Osteoblast (primary cell): Measurements from ENCODE around the gene PPIL3. TPM values are rescaled to one million over a fixed set of nuclear protein-coding genes. Genes with fewer than 3 reads are reported as not detected.
"Not testable (repeated sequence)": the region's sequence is repeated elsewhere in the genome, so short reads cannot be mapped to it uniquely, and the experiment has no call there.

Experiments
- DNase-seq: peaks from one replicate; pipeline ENCODE4 v3.0.0; 2011; ENCODE audit warnings: low spot score, mixed read lengths; ENCODE audit not compliant: insufficient read length; ENCODE audit errors: missing footprints
- H2AFZ ChIP-seq: 2 replicates; pipeline ENCODE4 v1.6.0; 2011; ENCODE audit warnings: mild to moderate bottlenecking, low read length
- H3K27ac ChIP-seq: 2 replicates; pipeline ENCODE4 v1.5.1; 2011; ENCODE audit warnings: mild to moderate bottlenecking, low read depth, low read length, moderate library complexity
- H3K27me3 ChIP-seq: 2 replicates; pipeline ENCODE4 v1.6.0; 2012; ENCODE audit warnings: mild to moderate bottlenecking, control low read depth, inconsistent platforms, low read length, moderate library complexity; ENCODE audit not compliant: insufficient read depth
- H3K36me3 ChIP-seq: 2 replicates; pipeline ENCODE4 v1.5.1; 2011; ENCODE audit warnings: mild to moderate bottlenecking, low read length, control low read depth, moderate library complexity; ENCODE audit not compliant: insufficient read depth
- H3K4me1 ChIP-seq: 2 replicates; pipeline ENCODE4 v1.5.1; 2011; ENCODE audit warnings: mild to moderate bottlenecking, low read length, control low read depth, moderate library complexity; ENCODE audit not compliant: insufficient read depth
- H3K4me2 ChIP-seq: 2 replicates; pipeline ENCODE4 v1.6.0; 2011; ENCODE audit warnings: mild to moderate bottlenecking, low read length; ENCODE audit not compliant: insufficient read depth
- H3K4me3 ChIP-seq: fragments of 200-600 bp; sonication (generic); 3 replicates; pipeline ENCODE4 v1.5.1; 2012; ENCODE audit warnings: mild to moderate bottlenecking, low read length, inconsistent platforms; ENCODE audit not compliant: insufficient read depth
- H3K79me2 ChIP-seq: 2 replicates; pipeline ENCODE4 v1.6.0; 2012; ENCODE audit warnings: mild to moderate bottlenecking, low read length, control low read depth, inconsistent platforms; ENCODE audit not compliant: insufficient read depth
- H3K9me3 ChIP-seq: 2 replicates; pipeline ENCODE4 v1.5.1; 2011; ENCODE audit warnings: low read depth, low read length, control low read depth
- H4K20me1 ChIP-seq: 2 replicates; pipeline ENCODE4 v1.6.0; 2012; ENCODE audit warnings: mild to moderate bottlenecking, low read length, control low read depth; ENCODE audit not compliant: insufficient read depth
- total RNA-seq: library from RNA; depleted of rRNA; stranded (reverse); fragments of >200 nt; gene quantifications from 2 replicates; pipeline ENCODE4 v1.2.3, GENCODE V29; 2012
- TF ChIP-seq, protein P1 (sequence below): IDR thresholded peaks from 2 replicates; pipeline ENCODE4 v1.5.1; 2011; ENCODE audit warnings: mild to moderate bottlenecking, low read depth, low read length, moderate library complexity; ENCODE audit errors: extremely low read depth

Gene PPIL3
- total RNA-seq, 1 donor: 45.2 TPM

DNA sequence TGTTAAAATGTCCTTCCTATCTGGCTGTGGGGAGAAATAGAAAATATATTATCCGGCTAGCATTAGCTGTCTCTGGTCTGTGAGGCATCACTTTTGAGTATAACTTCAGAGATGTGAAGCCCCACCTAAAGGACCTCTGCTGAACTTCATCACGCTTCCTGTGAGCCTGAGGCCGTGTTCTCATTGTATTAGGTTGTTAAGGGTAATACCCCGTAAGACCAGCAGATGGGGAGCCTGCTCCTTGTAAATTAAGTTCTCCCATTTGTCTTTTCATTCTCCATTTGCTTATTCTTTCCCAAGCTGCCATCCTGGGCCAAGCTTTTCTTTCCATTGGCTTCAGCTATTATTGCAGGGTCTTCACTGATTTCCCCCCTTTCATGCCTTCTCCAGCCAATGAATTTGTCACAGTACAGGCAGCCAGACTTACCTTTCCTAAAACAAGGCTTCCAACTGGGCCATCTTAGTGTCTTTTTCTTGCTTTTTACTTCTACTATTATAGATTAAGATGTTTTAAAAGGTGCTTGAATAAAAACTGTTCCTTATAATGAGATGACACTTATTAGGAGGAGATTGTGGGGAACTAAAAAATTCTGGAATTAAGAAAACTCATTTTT is 12.7 kb upstream of the PPIL3 start:
- H3K9me3 ChIP-seq: no peaks in the 10 kb centered on the region
- H3K79me2 ChIP-seq: no peaks in the 10 kb centered on the region
- H3K36me3 ChIP-seq: peaks cover 37% of the 10 kb centered on the region
- no peak overlapping the region for H3K27ac ChIP-seq
- peak overlapping the region; percentile 68 for H2AFZ ChIP-seq
- DNase-seq: peak; percentile 86
- no peaks in the 10 kb centered on the region for H3K27me3 ChIP-seq
- H4K20me1 ChIP-seq: no peaks in the 10 kb centered on the region
- no peaks in the 10 kb centered on the region for H3K4me1 ChIP-seq
- no peak overlapping the region for H3K4me2 ChIP-seq
- H3K4me3 ChIP-seq: no peak overlapping the region
- TF ChIP-seq, protein P1, sequence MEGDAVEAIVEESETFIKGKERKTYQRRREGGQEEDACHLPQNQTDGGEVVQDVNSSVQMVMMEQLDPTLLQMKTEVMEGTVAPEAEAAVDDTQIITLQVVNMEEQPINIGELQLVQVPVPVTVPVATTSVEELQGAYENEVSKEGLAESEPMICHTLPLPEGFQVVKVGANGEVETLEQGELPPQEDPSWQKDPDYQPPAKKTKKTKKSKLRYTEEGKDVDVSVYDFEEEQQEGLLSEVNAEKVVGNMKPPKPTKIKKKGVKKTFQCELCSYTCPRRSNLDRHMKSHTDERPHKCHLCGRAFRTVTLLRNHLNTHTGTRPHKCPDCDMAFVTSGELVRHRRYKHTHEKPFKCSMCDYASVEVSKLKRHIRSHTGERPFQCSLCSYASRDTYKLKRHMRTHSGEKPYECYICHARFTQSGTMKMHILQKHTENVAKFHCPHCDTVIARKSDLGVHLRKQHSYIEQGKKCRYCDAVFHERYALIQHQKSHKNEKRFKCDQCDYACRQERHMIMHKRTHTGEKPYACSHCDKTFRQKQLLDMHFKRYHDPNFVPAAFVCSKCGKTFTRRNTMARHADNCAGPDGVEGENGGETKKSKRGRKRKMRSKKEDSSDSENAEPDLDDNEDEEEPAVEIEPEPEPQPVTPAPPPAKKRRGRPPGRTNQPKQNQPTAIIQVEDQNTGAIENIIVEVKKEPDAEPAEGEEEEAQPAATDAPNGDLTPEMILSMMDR: peak; percentile 87

DNA sequence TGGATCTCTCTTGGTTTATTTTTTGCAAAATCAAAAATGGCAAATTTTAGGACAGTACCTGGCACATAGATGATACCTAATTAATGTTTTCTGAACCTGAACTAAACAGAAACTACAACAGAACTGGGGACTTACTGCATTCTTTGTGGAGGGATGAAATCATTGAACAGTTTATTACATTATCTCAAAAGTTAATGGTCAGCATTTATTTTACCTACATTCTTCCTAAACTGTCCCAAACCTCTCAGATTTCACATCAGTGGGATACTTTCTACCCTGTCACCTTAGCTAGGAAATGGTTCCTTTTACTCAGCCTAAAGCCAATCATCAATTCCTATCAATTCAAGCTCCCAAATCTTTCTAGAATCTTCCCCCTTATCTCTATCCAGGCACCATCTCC is 10.6 kb upstream of the PPIL3 start:
- H3K27ac ChIP-seq: no peak overlapping the region
- H4K20me1 ChIP-seq: no peaks in the 10 kb centered on the region
- DNase-seq: no peak
- H3K27me3 ChIP-seq: no peaks in the 10 kb centered on the region
- H3K36me3 ChIP-seq: peaks cover 48% of the 10 kb centered on the region
- H3K9me3 ChIP-seq: no peaks in the 10 kb centered on the region
- no peak overlapping the region for H3K4me3 ChIP-seq
- no peak overlapping the region for H2AFZ ChIP-seq
- no peaks in the 10 kb centered on the region for H3K4me1 ChIP-seq
- TF ChIP-seq, protein P1: no peak
- H3K4me2 ChIP-seq: no peak overlapping the region
- H3K79me2 ChIP-seq: no peaks in the 10 kb centered on the region

DNA sequence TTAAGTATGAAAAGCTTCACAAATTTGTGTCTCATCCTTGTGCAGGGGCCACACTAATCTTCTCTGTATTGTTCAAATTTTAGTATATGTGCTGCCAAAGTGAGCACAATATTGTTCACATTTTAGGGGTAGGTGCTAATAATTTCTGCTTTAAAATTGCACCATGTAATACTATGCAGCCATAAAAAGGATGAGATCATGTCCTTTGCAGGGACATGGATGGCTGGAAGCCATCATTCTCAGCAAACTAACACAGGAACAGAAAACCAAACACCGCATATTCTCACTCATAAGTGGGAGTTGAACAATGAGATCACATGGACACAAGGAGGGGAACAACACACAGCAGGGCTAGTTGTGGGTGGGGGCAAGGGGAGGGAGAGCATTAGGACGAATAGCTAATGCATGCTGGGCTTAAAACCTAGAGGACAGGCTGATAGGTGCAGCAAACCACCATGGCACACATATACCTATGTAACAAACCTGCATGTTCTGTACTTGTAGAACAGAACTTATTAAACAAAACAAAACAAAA is 7.1 kb downstream of the PPIL3 start:
- not testable (repeated sequence) for H3K4me1 ChIP-seq, H2AFZ ChIP-seq, H3K9me3 ChIP-seq, H3K27me3 ChIP-seq, H3K79me2 ChIP-seq, H3K27ac ChIP-seq, H3K4me3 ChIP-seq, H3K4me2 ChIP-seq, DNase-seq, H4K20me1 ChIP-seq
- H3K36me3 ChIP-seq: peaks cover 52% of the 10 kb centered on the region

DNA sequence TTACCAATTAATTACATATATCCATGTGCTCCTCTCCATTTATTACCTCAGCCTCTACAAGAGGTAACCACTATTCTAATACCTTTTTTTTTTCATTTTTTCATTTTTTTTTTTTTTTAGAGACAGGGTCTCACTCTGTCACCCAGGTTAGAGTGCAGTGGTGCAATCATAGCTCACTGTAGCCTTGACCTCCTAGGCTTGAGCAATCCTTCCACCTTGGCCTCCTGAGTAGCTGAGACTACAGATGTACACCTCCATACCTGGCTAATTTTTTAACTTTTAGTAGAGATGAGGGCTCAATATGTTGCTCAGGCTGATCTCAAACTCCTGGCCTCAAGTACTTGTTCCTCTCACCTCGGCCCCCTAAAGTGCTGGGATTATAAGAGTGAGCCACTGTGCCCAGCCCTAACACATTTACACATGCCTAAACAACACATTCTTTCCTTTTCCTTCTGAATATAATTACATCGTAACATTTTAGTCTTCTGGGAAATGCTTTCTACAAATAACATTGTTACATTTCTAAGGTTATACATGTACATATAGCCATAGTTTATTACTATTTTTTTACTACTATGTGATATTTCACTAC is 10.5 kb downstream of the PPIL3 start:
- Histone ChIP-seq H3K4me1 (no peaks in the 10 kb centered on the region), H3K4me2 (no peak overlapping the region), H3K27ac (no peak overlapping the region), H2AFZ (no peak overlapping the region), H3K4me3 (no peak overlapping the region), H3K36me3 (peaks cover 54% of the 10 kb centered on the region), H3K79me2 (no peaks in the 10 kb centered on the region), H4K20me1 (no peaks in the 10 kb centered on the region), H3K9me3 (no peaks in the 10 kb centered on the region), H3K27me3 (no peaks in the 10 kb centered on the region)
- TF ChIP-seq, protein P1: no peak
- DNase-seq: no peak
